GM12892 (cell line): ENCODE results near the gene HNRNPC.

Experiments used
- POLR2A ChIP-seq: IDR thresholded peaks from 2 replicates; pipeline ENCODE4 v1.6.1; 2011; ENCODE audit warnings: low read depth, low read length, control low read depth
- POLR2AphosphoS5 ChIP-seq: IDR thresholded peaks from 2 replicates; pipeline ENCODE4 v1.6.1; 2011; ENCODE audit warnings: low read depth, low read length, control low read depth

DNA sequence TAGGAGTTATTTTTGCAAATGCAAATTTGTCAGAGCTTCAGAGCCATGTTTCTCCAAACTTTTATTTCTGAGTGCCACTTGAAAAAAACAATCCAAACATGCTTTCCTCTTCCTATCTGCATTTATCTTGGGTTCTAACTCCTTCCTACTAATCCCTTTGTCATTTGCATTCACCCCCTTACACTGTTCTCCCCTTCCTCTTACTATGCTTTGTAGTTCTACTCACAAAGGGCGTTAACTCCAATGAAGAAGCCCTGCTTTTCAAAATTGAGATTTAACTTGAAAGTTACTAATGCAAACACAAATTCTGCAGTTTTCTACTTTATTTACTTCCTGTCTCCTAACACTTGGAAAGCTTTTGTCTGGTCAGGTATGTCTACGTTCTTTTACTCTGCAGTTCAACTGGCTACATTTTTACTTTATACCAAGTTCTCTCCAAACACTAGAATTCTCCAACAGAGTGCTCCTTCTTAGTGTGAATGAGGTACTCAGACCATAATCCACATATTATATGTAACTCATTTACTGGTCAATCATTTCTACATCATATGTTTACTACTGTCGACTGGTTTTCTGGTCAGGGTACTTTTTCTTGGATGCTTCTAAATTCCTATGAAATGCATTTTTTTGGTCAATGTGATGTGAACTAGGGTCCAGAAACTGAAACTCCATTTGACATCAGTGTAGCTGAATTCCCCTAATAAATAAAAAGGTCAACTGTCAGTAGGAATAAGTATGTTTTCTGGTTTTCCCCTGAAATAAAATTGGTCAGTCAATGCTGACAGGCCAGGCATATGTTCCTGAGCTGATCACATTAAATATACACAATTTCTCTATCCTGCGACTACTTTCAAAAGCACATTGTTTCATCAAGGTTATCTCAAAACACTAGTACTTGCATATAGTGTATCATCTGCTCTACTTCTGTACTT, 62.2 kb downstream of the HNRNPC start:
- TF ChIP-seq POLR2A, result no peak
- TF ChIP-seq POLR2AphosphoS5, result no peak
